HCT116 (cell line): Measurements from ENCODE around the gene ATP13A2. TPM values are rescaled to one million over a fixed set of nuclear protein-coding genes. Genes with fewer than 3 reads are reported as not detected.

ENCODE experiments used
- ATAC-seq: fragments of 200-7000 bp; cut with Tn5 transposase; 2 replicates; pipeline ENCODE4 v1.9.1; 2020; ENCODE audit warnings: mild to moderate bottlenecking, moderate library complexity
- BruUV-seq: library from RNA; stranded (reverse); fragments of 400-500 nt; replicated peaks from 2 replicates; lab custom pipeline; 2021; lab: Mats Ljungman, UMichigan
- CTCF ChIA-PET: fragments of 300-600 bp; sonication (Branson Sonifier 250); formaldehyde crosslinking; loops from one replicate; lab custom pipeline; 2021; ENCODE audit warnings: antibody characterized with exemption; lab: Charles Lee
- POLR2A ChIA-PET: fragments of 300-600, 350-600 bp; sonication (Branson Sonifier 250); formaldehyde crosslinking; loops from one replicate; lab custom pipeline; 2021; ENCODE audit warnings: antibody characterized with exemption; lab: Charles Lee
- RAD21 ChIA-PET, 2 experiments: fragments of 300-600 bp; sonication (Branson Sonifier 250); formaldehyde crosslinking; loops; one replicate each; lab custom pipeline; 2023; ENCODE audit warnings: low total read pairs in 2 of 2; ENCODE audit not compliant: uncharacterized antibody in 2 of 2, unreplicated experiment in 2 of 2, low non-redundant PET in 1 of 2; lab: Charles Lee
- DNase-seq: peaks from one replicate; pipeline ENCODE4 v3.0.0-alpha.2; 2010; ENCODE audit warnings: low read depth, low spot score
- H2AFZ ChIP-seq: fragments of 200-600 bp; shearing (Covaris generic), sonication (generic); 2 replicates; pipeline ENCODE4 v1.6.1; 2017; ENCODE audit warnings: low read depth, mixed run types, mixed read lengths, antibody characterized with exemption, low read length; ENCODE audit not compliant: poor library complexity, severe bottlenecking
- H3K27ac ChIP-seq: 2 replicates; pipeline ENCODE4 v1.5.1; 2012; ENCODE audit warnings: low read depth, low read length
- H3K27me3 ChIP-seq: fragments of 200-600 bp; sonication (generic); 2 replicates; pipeline ENCODE4 v1.6.1; 2016; ENCODE audit warnings: mixed run types, low read length, mixed read lengths; ENCODE audit not compliant: insufficient read depth
- H3K36me3 ChIP-seq, 2 experiments: fragments of 200-500 bp in 1 of 2; fragments of 200-600 bp in 1 of 2; sonication (Bioruptor generic) in 1 of 2; sonication (generic) in 1 of 2; 2 replicates each; pipeline versions ENCODE4 v1.5.1 to v1.6.1; 2014 to 2016; ENCODE audit warnings: low read length in 2 of 2, inconsistent platforms in 1 of 2, mixed read lengths in 1 of 2, mixed run types in 1 of 2; ENCODE audit not compliant: insufficient read depth in 2 of 2, control insufficient read depth in 1 of 2
- H3K4me1 ChIP-seq, 2 experiments: fragments of 200-600 bp in 1 of 2; sonication (generic) in 1 of 2; 2 replicates each; pipeline versions ENCODE4 v1.5.1 to v1.6.1; 2012 to 2017; ENCODE audit warnings: low read length in 2 of 2, inconsistent platforms in 1 of 2, mild to moderate bottlenecking in 1 of 2, mixed read lengths in 1 of 2, mixed run types in 1 of 2, moderate library complexity in 1 of 2; ENCODE audit not compliant: insufficient read depth in 2 of 2, control insufficient read depth in 1 of 2
- H3K4me2 ChIP-seq: fragments of 200-600 bp; sonication (generic); 2 replicates; pipeline ENCODE4 v1.6.1; 2017; ENCODE audit warnings: mixed run types, low read length, mixed read lengths
- H3K4me3 ChIP-seq, 2 experiments: fragments of 200-600 bp in 1 of 2; sonication (generic) in 1 of 2; replicated peaks in 1 of 2; 2 replicates each; pipeline ENCODE4 v1.5.1; 2011 to 2016; ENCODE audit warnings: low read length in 2 of 2, control low read depth in 1 of 2, low read depth in 1 of 2, mild to moderate bottlenecking in 1 of 2, mixed read lengths in 1 of 2, mixed run types in 1 of 2
- H3K79me2 ChIP-seq: fragments of 200-600 bp; sonication (generic); 2 replicates; pipeline ENCODE4 v1.6.1; 2017; ENCODE audit warnings: mild to moderate bottlenecking, mixed run types, low read length, moderate library complexity, mixed read lengths; ENCODE audit not compliant: insufficient read depth
- H3K9ac ChIP-seq: fragments of 200-600 bp; sonication (generic); 2 replicates; pipeline ENCODE4 v1.6.1; 2016; ENCODE audit warnings: low read length, mixed read lengths
- H3K9me2 ChIP-seq: fragments of 200-600 bp; sonication (generic), shearing (Covaris generic); 2 replicates; pipeline ENCODE4 v1.6.1; 2017; ENCODE audit warnings: mixed run types, mild to moderate bottlenecking, moderate library complexity; ENCODE audit not compliant: insufficient read depth
- H3K9me3 ChIP-seq, 2 experiments: fragments of 200-500 bp in 1 of 2; fragments of 200-600 bp in 1 of 2; sonication (Bioruptor generic) in 1 of 2; sonication (generic) in 1 of 2; 2 replicates each; pipeline ENCODE4 v1.6.1; 2014 to 2017; ENCODE audit warnings: low read length in 2 of 2, mixed read lengths in 2 of 2, inconsistent platforms in 1 of 2, low read depth in 1 of 2, mild to moderate bottlenecking in 1 of 2, mixed run types in 1 of 2, moderate library complexity in 1 of 2; ENCODE audit not compliant: control insufficient read depth in 1 of 2, insufficient read depth in 1 of 2
- H4K20me1 ChIP-seq: fragments of 200-600 bp; sonication (generic), shearing (Covaris generic); 2 replicates; pipeline ENCODE4 v1.6.1; 2017; ENCODE audit warnings: mixed run types, mild to moderate bottlenecking, moderate library complexity; ENCODE audit not compliant: insufficient read depth
- ATF3 ChIP-seq: IDR thresholded peaks from 2 replicates; pipeline ENCODE4 v1.6.1; 2012
- CEBPB ChIP-seq: IDR thresholded peaks from 2 replicates; pipeline ENCODE4 v1.6.1; 2012; ENCODE audit warnings: low read depth
- EGR1 ChIP-seq: IDR thresholded peaks from 2 replicates; pipeline ENCODE4 v1.6.1; 2012; ENCODE audit warnings: low read depth
- EZH2 ChIP-seq: fragments of 200-600 bp; sonication (generic); IDR thresholded peaks from 2 replicates; pipeline ENCODE4 v1.6.1; 2017; ENCODE audit warnings: antibody characterized with exemption, mixed run types
- EZH2phosphoT487 ChIP-seq: fragments of 200-600 bp; IDR thresholded peaks from 2 replicates; pipeline ENCODE4 v1.6.1; 2018; ENCODE audit warnings: antibody characterized with exemption, borderline replicate concordance
- FOSL1 ChIP-seq: IDR thresholded peaks from 2 replicates; pipeline ENCODE4 v1.6.1; 2012; ENCODE audit warnings: low read depth
- JUND ChIP-seq: IDR thresholded peaks from 2 replicates; pipeline ENCODE4 v1.6.1; 2012
- MAX ChIP-seq: IDR thresholded peaks from 2 replicates; pipeline ENCODE4 v1.6.1; 2012
- POLR2A ChIP-seq: IDR thresholded peaks from 2 replicates; pipeline ENCODE4 v1.7.0; 2011; ENCODE audit warnings: borderline replicate concordance; ENCODE audit not compliant: insufficient read depth, insufficient read length; ENCODE audit errors: extremely low read depth
- POLR2AphosphoS5 ChIP-seq: IDR thresholded peaks from 2 replicates; pipeline ENCODE4 v1.6.1; 2011; ENCODE audit warnings: mild to moderate bottlenecking, low read depth, low read length, moderate library complexity
- SIN3A ChIP-seq: IDR thresholded peaks from 2 replicates; pipeline ENCODE4 v1.6.1; 2012; ENCODE audit warnings: low read depth
- SP1 ChIP-seq: IDR thresholded peaks from 2 replicates; pipeline ENCODE4 v1.6.1; 2012; ENCODE audit warnings: low read depth
- YY1 ChIP-seq: IDR thresholded peaks from 2 replicates; pipeline ENCODE4 v1.6.1; 2011; ENCODE audit warnings: low read length, low read depth, moderate library complexity, mild to moderate bottlenecking; ENCODE audit not compliant: insufficient replicate concordance; ENCODE audit errors: extremely low read depth
- ZBTB33 ChIP-seq: IDR thresholded peaks from 2 replicates; pipeline ENCODE4 v1.6.1; 2011; ENCODE audit warnings: mild to moderate bottlenecking, low read length, moderate library complexity; ENCODE audit not compliant: insufficient replicate concordance; ENCODE audit errors: extremely low read depth
- ZNF274 ChIP-seq: fragments of 200-500 bp; sonication (Bioruptor generic); IDR thresholded peaks from 2 replicates; pipeline ENCODE4 v1.6.1; 2014; ENCODE audit warnings: mild to moderate bottlenecking, low read depth, low read length, inconsistent platforms
- intact Hi-C: fragments of 100-400 bp; cut with micrococcal nuclease; formaldehyde crosslinking; loops from 2 replicates; pipeline ENCODE4 v1.10.0; 2022
- total RNA-seq: library from RNA; stranded (reverse); gene quantifications from one replicate; pipeline ENCODE4 v1.2.1, GENCODE V29; 2021; ENCODE audit not compliant: unreplicated experiment

The ATP13A2 gene
- total RNA-seq, 1 experiment from 2014 or later = 60.5 TPM

- H3K9me2 ChIP-seq = no peaks in the 10 kb centered on the region
- H3K9ac ChIP-seq = no peak overlapping the region
- ChIA-PET POLR2A (no interaction called here), RAD21 (no interaction called here), CTCF (no interaction called here)
- peaks cover 12 to 17% of the 10 kb centered on the region in 2 experiments for H3K4me1 ChIP-seq
- H4K20me1 ChIP-seq = no peaks in the 10 kb centered on the region
- H3K79me2 ChIP-seq = no peaks in the 10 kb centered on the region
- no peaks in the 10 kb centered on the region for H3K27me3 ChIP-seq
- no peaks in the 10 kb centered on the region for H3K9me3 ChIP-seq
- H3K4me2 ChIP-seq = no peak overlapping the region
- no peaks in the 10 kb centered on the region for H3K36me3 ChIP-seq
- ATAC-seq = no peak
- no peak overlapping the region for H3K27ac ChIP-seq
- H2AFZ ChIP-seq = no peak overlapping the region
- H3K4me3 ChIP-seq = no peak overlapping the region
- BruUV-seq = no TSS peak
- TF ChIP-seq SP1 (no peak), CEBPB (no peak), EZH2 (no peak), ZNF274 (no peak), FOSL1 (no peak), POLR2AphosphoS5 (no peak), SIN3A (no peak)
- DNase-seq = no peak
- intact Hi-C loops = no loop called here
Measured at GRCh38 chr1:16958475-16958874, 53.3 kb downstream of the ATP13A2 start.

- peaks cover 12 to 13% of the 10 kb centered on the region in 2 experiments for H3K4me1 ChIP-seq
- no peaks in the 10 kb centered on the region for H3K79me2 ChIP-seq
- intact Hi-C loops = no loop called here
- DNase-seq (no peak), ATAC-seq (no peak)
- H3K27ac ChIP-seq = no peak overlapping the region
- no peaks in the 10 kb centered on the region for H3K9me3 ChIP-seq
- no peak overlapping the region for H2AFZ ChIP-seq
- no peaks in the 10 kb centered on the region for H3K9me2 ChIP-seq
- no peak overlapping the region for H3K4me2 ChIP-seq
- RAD21 ChIA-PET = no interaction called here
- H3K36me3 ChIP-seq = no peaks in the 10 kb centered on the region
- no peak for TF ChIP-seq POLR2A
- TF ChIP-seq ATF3 = no peak
- TF ChIP-seq EGR1 = no peak
- TF ChIP-seq ZBTB33 = no peak
- no peak for TF ChIP-seq ZNF274
- no peak for TF ChIP-seq SIN3A
- TF ChIP-seq YY1 = no peak
- no peak for TF ChIP-seq EZH2phosphoT487
- TF ChIP-seq MAX = no peak
- no peak for TF ChIP-seq EZH2
- no peak for TF ChIP-seq JUND
- no peak for TF ChIP-seq FOSL1
- no peak for TF ChIP-seq CEBPB
- no peaks in the 10 kb centered on the region for H3K27me3 ChIP-seq
- no peak overlapping the region for H3K9ac ChIP-seq
- no peaks in the 10 kb centered on the region for H4K20me1 ChIP-seq
- no peak overlapping the region for H3K4me3 ChIP-seq
- BruUV-seq = no TSS peak
- CTCF ChIA-PET = no interaction called here
- POLR2A ChIA-PET = no interaction called here
Measured at GRCh38 chr1:16957731-16958130, 54.0 kb downstream of the ATP13A2 start.
